ENCODE measurements around the gene ACSL5. TPM values are rescaled to one million over a fixed set of nuclear protein-coding genes. Genes with fewer than 3 reads are reported as not detected.
"Not testable (repeated sequence)": the region's sequence is repeated elsewhere in the genome, so short reads cannot be mapped to it uniquely, and the experiment has no call there.

ACSL5 gene
- total RNA-seq, 1 donor: 8.6 TPM

DNA sequence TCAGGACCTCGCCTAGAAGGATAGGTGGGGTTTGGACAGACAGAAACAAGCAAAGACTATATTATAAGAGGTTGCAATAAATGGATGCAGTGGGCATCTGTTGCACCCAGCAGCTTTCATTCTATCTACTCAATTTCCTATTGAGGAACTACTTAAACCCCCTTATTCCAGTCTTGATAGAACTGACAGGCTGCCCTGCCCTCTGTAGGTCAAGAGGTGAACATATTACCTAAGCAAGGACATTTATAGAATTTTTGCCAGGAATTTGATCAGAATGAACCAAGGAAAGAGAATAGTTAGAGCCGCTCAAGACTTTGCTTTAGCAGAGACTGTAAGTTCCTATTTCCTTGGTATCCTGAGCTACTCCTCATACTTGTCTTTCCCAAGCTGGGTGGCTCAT lies 82.6 kb downstream of the ACSL5 start:
- no peak overlapping the region for H3K4me3 ChIP-seq (ENCODE audit: low read depth, low read length)
- TF ChIP-seq, protein P1, sequence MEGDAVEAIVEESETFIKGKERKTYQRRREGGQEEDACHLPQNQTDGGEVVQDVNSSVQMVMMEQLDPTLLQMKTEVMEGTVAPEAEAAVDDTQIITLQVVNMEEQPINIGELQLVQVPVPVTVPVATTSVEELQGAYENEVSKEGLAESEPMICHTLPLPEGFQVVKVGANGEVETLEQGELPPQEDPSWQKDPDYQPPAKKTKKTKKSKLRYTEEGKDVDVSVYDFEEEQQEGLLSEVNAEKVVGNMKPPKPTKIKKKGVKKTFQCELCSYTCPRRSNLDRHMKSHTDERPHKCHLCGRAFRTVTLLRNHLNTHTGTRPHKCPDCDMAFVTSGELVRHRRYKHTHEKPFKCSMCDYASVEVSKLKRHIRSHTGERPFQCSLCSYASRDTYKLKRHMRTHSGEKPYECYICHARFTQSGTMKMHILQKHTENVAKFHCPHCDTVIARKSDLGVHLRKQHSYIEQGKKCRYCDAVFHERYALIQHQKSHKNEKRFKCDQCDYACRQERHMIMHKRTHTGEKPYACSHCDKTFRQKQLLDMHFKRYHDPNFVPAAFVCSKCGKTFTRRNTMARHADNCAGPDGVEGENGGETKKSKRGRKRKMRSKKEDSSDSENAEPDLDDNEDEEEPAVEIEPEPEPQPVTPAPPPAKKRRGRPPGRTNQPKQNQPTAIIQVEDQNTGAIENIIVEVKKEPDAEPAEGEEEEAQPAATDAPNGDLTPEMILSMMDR (IDR thresholded peaks at IDR 0.05; ENCODE audit: insufficient read depth, low read depth, low read length): peak; percentile 1
- DNase-seq (ENCODE audit: low read depth): no peak

DNA sequence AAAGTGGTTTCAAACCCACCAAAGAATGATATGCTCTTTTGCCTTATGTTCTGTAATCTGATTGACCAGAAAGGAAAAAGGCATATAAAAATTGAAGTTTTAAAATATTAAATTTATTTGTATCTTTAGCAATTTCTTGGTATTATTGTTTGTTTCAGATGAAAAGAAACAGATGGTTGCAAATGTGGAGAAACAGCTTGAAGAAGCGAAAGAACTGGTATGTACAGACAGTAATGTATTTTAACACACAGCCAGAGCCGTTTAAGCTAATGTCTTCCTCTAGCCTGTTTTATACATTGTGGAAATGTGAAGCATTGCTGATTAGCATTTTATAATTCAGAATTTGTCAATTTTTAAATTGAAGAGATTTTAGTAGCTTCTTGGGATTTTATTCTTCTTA lies 86.5 kb downstream of the ACSL5 start:
- H3K4me3 ChIP-seq (ENCODE audit: low read depth, low read length): no peak overlapping the region
- DNase-seq (ENCODE audit: low read depth): no peak
- TF ChIP-seq, protein P1 (IDR thresholded peaks at IDR 0.05; ENCODE audit: insufficient read depth, low read depth, low read length): no peak

DNA sequence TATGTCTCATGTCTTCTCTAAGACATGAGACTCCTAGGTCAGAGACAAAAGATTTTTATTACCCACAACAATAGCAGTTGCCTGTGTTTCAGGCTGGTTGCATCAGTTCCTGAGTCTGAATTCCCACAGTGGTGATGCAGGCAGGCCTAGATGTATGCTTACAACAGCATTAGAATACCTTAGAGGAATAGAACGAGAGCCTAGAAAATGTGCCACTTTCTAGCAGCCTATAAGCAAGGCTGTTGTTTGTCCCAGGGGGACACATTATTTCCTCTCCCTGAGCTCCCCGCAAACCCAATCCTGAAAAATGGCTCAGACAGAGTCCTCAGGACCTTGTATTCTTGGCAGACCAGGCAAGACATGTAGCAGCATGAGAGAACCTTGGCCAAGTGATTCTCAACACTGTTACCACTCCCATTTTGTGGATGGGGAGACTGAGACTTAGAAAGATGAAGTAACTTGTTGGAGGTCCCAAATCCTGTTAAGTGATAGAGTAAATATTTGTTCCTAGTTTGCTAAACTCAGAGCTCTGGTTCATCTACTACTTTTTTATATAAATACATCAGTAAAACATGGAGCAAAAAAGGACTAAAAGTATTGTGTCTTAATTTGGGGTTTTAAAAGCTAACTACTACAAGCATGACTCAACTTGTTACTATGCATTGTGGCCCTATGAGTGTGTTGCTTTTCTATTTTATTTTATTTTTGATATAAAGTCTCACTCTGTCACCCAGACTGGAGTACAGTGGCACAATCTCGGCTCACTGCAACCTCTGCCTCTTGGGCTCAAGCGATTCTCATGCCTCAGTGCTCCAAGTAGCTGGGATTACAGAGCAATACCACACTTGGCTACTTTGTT lies 87.3 kb downstream of the ACSL5 start:
- peak; percentile 84 for DNase-seq (ENCODE audit: low read depth)
- no peak overlapping the region for H3K4me3 ChIP-seq (ENCODE audit: low read depth, low read length)
- TF ChIP-seq, protein P1 (IDR thresholded peaks at IDR 0.05; ENCODE audit: insufficient read depth, low read depth, low read length): no peak

DNA sequence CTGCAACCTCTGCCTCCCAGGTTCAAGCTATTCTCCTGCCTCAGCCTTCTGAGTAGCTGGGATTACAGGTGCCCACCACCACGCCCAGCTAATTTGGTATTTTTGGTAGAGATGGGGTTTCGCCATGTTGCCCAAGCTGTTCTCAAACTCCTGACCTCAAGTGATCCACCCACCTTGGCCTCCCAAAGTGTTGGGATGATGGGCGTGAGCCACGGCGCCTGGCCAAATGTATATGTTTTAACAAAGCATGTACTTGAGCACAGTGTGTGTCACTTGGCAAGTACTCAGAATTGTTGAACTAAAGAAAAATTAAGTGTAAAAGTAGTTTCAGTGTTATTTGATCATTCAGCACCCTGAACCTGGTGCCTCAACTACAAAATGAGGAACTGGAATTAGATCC lies 90.2 kb downstream of the ACSL5 start:
- not testable (repeated sequence) for DNase-seq (ENCODE audit: low read depth)

DNA sequence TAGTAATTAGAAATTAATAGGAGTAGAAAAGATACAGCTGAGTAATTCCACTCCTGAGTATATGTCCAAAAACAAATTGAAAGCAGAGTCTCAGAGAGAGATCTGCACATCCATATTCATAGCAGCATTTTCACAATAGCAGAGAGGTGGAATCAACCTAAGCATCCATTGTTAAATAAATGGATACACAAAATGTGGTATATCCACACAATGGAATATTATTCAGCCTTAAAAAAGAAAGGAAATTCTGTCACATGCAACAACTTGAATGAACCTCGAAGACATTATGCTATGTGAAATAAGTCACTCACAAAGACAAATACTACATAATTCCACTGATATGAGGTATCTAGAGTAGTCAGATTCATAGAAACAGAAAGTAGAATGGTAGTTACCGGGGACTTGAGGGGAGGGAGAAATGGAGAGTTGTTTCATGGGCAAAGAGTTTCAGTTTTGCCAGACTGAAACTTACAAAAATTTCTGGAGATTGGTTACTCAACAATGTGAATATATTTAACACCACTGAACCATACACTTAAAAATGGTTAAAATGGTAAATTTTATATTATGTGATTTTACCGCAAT lies 91.5 kb downstream of the ACSL5 start:
- DNase-seq (ENCODE audit: low read depth): no peak
- no peak overlapping the region for H3K4me3 ChIP-seq (ENCODE audit: low read depth, low read length)
- TF ChIP-seq, protein P1 (IDR thresholded peaks at IDR 0.05; ENCODE audit: insufficient read depth, low read depth, low read length): no peak

More for the DNA sequence above, 90.2 kb downstream of the ACSL5 start:
- not testable (repeated sequence) for H3K4me3 ChIP-seq (ENCODE audit: low read depth, low read length)

DNA sequence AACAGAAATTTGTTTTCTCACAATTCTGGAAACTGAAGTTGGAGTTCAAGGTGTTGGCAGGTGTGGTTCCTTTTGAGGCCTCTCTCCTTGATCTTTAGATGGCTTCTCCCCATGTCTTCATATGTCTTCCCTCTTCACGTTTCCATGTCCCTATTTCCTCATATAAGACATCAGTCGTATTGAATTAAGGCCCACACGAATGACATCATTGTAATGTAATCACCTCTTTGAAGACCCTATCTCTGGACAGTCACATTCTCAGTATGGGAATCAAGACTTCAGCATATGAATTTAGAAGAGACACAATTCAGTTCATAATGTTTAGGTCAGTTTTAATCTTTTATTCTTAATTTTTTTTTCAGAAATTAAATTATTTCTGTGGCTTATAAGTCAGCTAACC lies 92.9 kb downstream of the ACSL5 start:
- no peak for DNase-seq (ENCODE audit: low read depth)
- TF ChIP-seq, protein P1 (IDR thresholded peaks at IDR 0.05; ENCODE audit: insufficient read depth, low read depth, low read length): no peak
- H3K4me3 ChIP-seq (ENCODE audit: low read depth, low read length): no peak overlapping the region

DNA sequence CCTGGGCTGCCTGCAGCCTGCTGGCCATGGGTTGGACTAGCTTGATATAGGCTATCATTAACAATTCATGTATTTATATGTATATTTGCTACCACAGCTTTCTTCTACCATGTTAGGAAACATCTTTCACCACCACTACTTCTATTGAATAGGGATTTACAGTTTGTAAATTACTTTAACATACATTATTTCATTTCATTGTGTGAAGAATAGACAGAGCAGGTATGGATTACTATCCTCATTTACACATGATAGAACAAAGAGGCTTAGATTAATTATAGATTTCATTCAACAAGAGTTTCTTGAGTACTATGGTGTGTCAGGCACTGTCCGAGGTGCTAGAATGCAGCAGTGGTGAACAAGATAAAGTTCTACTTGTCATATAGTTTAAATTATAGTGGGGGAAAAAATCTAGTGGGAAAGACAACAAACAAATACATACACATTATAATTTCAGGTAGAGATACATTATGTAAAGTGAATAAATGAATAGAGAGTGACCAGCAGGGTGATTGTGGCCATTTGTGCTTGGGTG lies 93.7 kb downstream of the ACSL5 start:
- TF ChIP-seq, protein P1 (IDR thresholded peaks at IDR 0.05; ENCODE audit: insufficient read depth, low read depth, low read length): no peak
- no peak overlapping the region for H3K4me3 ChIP-seq (ENCODE audit: low read depth, low read length)
- DNase-seq (ENCODE audit: low read depth): no peak

All from fibroblast of villous mesenchyme (primary cell).